ENCODE measurements around the gene TACR3.
"Not testable (repeated sequence)": the region's sequence is repeated elsewhere in the genome, so short reads cannot be mapped to it uniquely, and the experiment has no call there.

TACR3 gene

DNA sequence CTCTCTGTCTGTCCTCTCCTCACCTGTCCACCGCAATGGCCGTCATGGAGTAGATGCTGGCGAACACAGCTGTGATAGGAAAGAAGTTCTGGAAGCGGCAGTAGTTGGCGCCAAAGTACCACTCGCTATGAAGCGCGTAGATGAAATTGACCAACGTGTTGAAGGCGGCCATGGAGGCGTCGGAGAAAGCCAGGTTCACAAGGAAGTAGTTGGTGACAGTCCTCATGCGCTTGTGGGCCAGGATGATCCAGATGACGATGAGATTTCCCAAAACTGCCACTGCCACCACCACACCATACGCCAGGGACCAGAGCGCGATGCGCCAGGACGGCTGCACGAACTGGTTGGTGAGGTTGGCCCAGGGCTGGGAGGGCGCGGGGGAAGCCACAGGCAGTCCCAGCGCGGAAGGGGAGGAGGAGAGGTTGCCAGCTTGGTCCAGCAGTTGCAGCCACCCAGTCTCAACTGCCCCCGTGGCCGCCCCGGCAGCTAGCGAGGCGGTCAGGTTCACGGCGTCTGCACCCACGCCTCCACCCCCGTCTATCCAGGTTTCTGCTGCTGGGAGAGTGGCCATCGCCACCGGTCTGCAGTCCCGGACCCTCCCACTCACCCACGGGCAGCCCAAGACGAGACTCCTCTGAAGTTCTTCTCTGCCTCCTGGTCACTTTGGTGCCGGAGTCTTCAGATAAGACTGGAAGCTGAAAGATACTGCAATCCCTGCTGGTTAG, 518 bp downstream of the TACR3 start:
- H3K36me3 ChIP-seq (ENCODE audit: control insufficient read depth in 1 of 2, insufficient read depth in 2 of 2, low read depth in 1 of 2, low read length in 2 of 2), result no peaks in the 10 kb centered on the region
- no peak overlapping the region for H2BK12ac ChIP-seq (ENCODE audit: low read length in 2 of 2)
- H2BK120ac ChIP-seq (ENCODE audit: low read depth, low read length), result no peak overlapping the region
- H3K23ac ChIP-seq (ENCODE audit: low read length in 2 of 2), result no peak overlapping the region
- no peaks in the 10 kb centered on the region for H3K79me1 ChIP-seq (replicated peaks; ENCODE audit: low read length, poor library complexity, severe bottlenecking)
- H2BK15ac ChIP-seq (ENCODE audit: low read depth, poor library complexity, severe bottlenecking), result no peak overlapping the region
- H3K14ac ChIP-seq (ENCODE audit: low read length in 2 of 2), result no peak overlapping the region
- no peaks in the 10 kb centered on the region for H3K9me3 ChIP-seq (ENCODE audit: control insufficient read depth, low read length)
- no peak overlapping the region for H4K8ac ChIP-seq (ENCODE audit: low read length)
- H3K27me3 ChIP-seq (ENCODE audit: control insufficient read depth in 1 of 2, insufficient read depth in 1 of 2, low read length in 2 of 2), result peaks cover 9 to 11% of the 10 kb centered on the region in 2 experiments
- H2AFZ ChIP-seq (ENCODE audit: low read depth, low read length), result peak overlapping the region; percentile 24
- H3K18ac ChIP-seq (ENCODE audit: low read depth in 1 of 2, low read length in 2 of 2), result no peak overlapping the region
- H3K9ac ChIP-seq (ENCODE audit: low read length), result no peak overlapping the region
- H3K4me3 ChIP-seq (ENCODE audit: insufficient read depth in 1 of 2, low read depth in 1 of 2, low read length in 2 of 2), result peak overlapping the region; percentile 51 to 52
- no peak overlapping the region for H3K27ac ChIP-seq (ENCODE audit: low read length, poor library complexity, severe bottlenecking)
- H3K4me1 ChIP-seq (ENCODE audit: control insufficient read depth, insufficient read depth, low read depth, low read length), result peaks cover 11% of the 10 kb centered on the region
- no peak overlapping the region for H3K4ac ChIP-seq (ENCODE audit: low read depth in 1 of 2, low read length in 2 of 2)
- H2BK5ac ChIP-seq (ENCODE audit: low read depth, low read length, poor library complexity, severe bottlenecking), result no peak overlapping the region
- no peak overlapping the region for H4K91ac ChIP-seq (ENCODE audit: low read length)
- no peak overlapping the region for H2AK5ac ChIP-seq (ENCODE audit: low read length, severe bottlenecking)
- 50% methylated on average over 33 of the region's 39 CpGs for WGBS
- peak overlapping the region; percentile 92 for H3K4me2 ChIP-seq (ENCODE audit: low read length, poor library complexity, severe bottlenecking)
- no peak for DNase-seq

DNA sequence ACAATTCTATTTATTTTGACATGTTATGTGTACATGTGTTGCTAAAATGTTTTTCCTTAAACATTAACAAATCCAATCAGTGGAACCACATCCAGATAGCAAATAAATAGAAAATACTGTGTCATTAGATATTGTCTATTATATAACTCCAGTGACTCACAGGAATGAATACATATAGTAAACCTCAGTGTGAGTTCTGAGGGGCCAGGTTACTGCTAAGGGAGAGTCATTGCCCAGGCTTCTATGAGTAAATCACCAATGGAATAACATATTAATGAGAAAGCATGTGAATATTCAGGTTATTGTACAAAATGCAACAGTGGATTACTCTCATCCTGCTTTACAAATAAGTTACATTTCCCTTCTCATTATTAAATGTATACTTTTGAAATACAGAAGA, 27.2 kb downstream of the TACR3 start:
- Histone ChIP-seq H3K36me3 (ENCODE audit: control insufficient read depth in 1 of 2, insufficient read depth in 2 of 2, low read depth in 1 of 2, low read length in 2 of 2) (no peaks in the 10 kb centered on the region), H2BK15ac (ENCODE audit: low read depth, poor library complexity, severe bottlenecking) (no peak overlapping the region)
- no peak for DNase-seq

DNA sequence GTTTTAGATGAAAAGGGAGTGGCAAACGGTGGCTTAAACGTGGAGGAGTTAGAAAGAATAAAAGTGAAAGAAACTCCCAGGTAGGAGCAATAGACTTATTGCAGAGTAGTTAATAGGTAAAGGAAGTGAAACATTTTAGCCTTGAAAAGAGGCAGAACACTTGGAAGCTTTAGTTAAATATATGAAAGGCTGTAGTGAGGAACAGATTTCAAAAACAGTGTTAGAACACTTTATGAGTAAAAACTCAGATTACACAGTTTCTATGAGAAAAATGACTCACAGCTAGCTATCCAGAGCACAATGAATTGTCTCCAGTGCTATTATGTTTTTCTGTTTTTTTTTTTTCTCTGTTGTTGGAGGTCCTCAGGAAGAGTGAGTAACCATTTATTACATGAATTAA, 45.8 kb downstream of the TACR3 start:
- no peak overlapping the region for H2AFZ ChIP-seq (ENCODE audit: low read depth, low read length)
- no peak overlapping the region for H2AK5ac ChIP-seq (ENCODE audit: low read length, severe bottlenecking)
- H3K4ac ChIP-seq (ENCODE audit: low read depth in 1 of 2, low read length in 2 of 2), result no peak overlapping the region
- H2BK15ac ChIP-seq (ENCODE audit: low read depth, poor library complexity, severe bottlenecking), result no peak overlapping the region
- no peak overlapping the region for H4K91ac ChIP-seq (ENCODE audit: low read length)
- WGBS, result 97% methylated on average over 2 of the region's 2 CpGs
- H3K23ac ChIP-seq (ENCODE audit: low read length in 2 of 2), result no peak overlapping the region
- no peak overlapping the region for H3K14ac ChIP-seq (ENCODE audit: low read length in 2 of 2)
- H2BK120ac ChIP-seq (ENCODE audit: low read depth, low read length), result no peak overlapping the region
- H3K79me1 ChIP-seq (replicated peaks; ENCODE audit: low read length, poor library complexity, severe bottlenecking), result no peaks in the 10 kb centered on the region
- H3K4me2 ChIP-seq (ENCODE audit: low read length, poor library complexity, severe bottlenecking), result no peak overlapping the region
- H3K4me3 ChIP-seq (ENCODE audit: insufficient read depth in 1 of 2, low read depth in 1 of 2, low read length in 2 of 2), result no peak overlapping the region
- peaks cover 14% of the 10 kb centered on the region for H3K9me3 ChIP-seq (ENCODE audit: control insufficient read depth, low read length)
- no peak overlapping the region for H2BK5ac ChIP-seq (ENCODE audit: low read depth, low read length, poor library complexity, severe bottlenecking)
- no peaks in the 10 kb centered on the region for H3K36me3 ChIP-seq (ENCODE audit: control insufficient read depth in 1 of 2, insufficient read depth in 2 of 2, low read depth in 1 of 2, low read length in 2 of 2)
- H2BK12ac ChIP-seq (ENCODE audit: low read length in 2 of 2), result no peak overlapping the region
- H3K18ac ChIP-seq (ENCODE audit: low read depth in 1 of 2, low read length in 2 of 2), result no peak overlapping the region
- H3K4me1 ChIP-seq (ENCODE audit: control insufficient read depth, insufficient read depth, low read depth, low read length), result no peaks in the 10 kb centered on the region
- no peak overlapping the region for H3K27ac ChIP-seq (ENCODE audit: low read length, poor library complexity, severe bottlenecking)
- H4K8ac ChIP-seq (ENCODE audit: low read length), result no peak overlapping the region
- no peaks in the 10 kb centered on the region for H3K27me3 ChIP-seq (ENCODE audit: control insufficient read depth in 1 of 2, insufficient read depth in 1 of 2, low read length in 2 of 2)
- DNase-seq, result no peak
- H3K9ac ChIP-seq (ENCODE audit: low read length), result no peak overlapping the region

More for the DNA sequence above, 27.2 kb downstream of the TACR3 start:
- no peak overlapping the region for H2BK120ac ChIP-seq (ENCODE audit: low read depth, low read length)
- no peaks in the 10 kb centered on the region for H3K27me3 ChIP-seq (ENCODE audit: control insufficient read depth in 1 of 2, insufficient read depth in 1 of 2, low read length in 2 of 2)
- no peak overlapping the region for H4K8ac ChIP-seq (ENCODE audit: low read length)
- H2AFZ ChIP-seq (ENCODE audit: low read depth, low read length), result no peak overlapping the region
- H2BK12ac ChIP-seq (ENCODE audit: low read length in 2 of 2), result no peak overlapping the region
- no peak overlapping the region for H3K18ac ChIP-seq (ENCODE audit: low read depth in 1 of 2, low read length in 2 of 2)
- no peaks in the 10 kb centered on the region for H3K9me3 ChIP-seq (ENCODE audit: control insufficient read depth, low read length)
- no peak overlapping the region for H3K23ac ChIP-seq (ENCODE audit: low read length in 2 of 2)
- no peak overlapping the region for H4K91ac ChIP-seq (ENCODE audit: low read length)
- H3K14ac ChIP-seq (ENCODE audit: low read length in 2 of 2), result no peak overlapping the region
- no peak overlapping the region for H3K9ac ChIP-seq (ENCODE audit: low read length)
- no peak overlapping the region for H3K4me2 ChIP-seq (ENCODE audit: low read length, poor library complexity, severe bottlenecking)
- no peaks in the 10 kb centered on the region for H3K79me1 ChIP-seq (replicated peaks; ENCODE audit: low read length, poor library complexity, severe bottlenecking)
- H3K4me3 ChIP-seq (ENCODE audit: insufficient read depth in 1 of 2, low read depth in 1 of 2, low read length in 2 of 2), result no peak overlapping the region
- H2BK5ac ChIP-seq (ENCODE audit: low read depth, low read length, poor library complexity, severe bottlenecking), result no peak overlapping the region
- no peak overlapping the region for H3K27ac ChIP-seq (ENCODE audit: low read length, poor library complexity, severe bottlenecking)
- no peak overlapping the region for H3K4ac ChIP-seq (ENCODE audit: low read depth in 1 of 2, low read length in 2 of 2)
- no peak overlapping the region for H2AK5ac ChIP-seq (ENCODE audit: low read length, severe bottlenecking)
- H3K4me1 ChIP-seq (ENCODE audit: control insufficient read depth, insufficient read depth, low read depth, low read length), result no peaks in the 10 kb centered on the region

DNA sequence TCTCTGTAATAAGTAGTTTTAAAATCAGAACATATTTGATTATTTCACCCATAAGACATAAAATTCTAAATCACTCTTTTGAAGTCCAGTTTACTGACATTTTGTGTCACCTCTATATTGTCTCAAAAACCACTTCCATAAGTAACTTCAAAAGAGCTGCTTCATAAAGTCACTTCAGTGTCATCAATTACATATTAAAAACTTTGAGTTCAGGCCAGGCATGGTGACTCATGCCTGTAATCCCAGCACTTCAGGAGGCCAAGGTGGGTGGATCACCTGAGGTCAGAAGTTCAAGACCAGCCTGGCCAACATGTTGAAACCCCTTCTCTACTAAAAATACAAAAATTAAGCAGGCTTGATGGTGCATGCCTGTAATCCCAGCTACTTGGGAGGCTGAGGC, 53.0 kb downstream of the TACR3 start:
- not testable (repeated sequence) for H3K4me3 ChIP-seq (ENCODE audit: insufficient read depth in 1 of 2, low read depth in 1 of 2, low read length in 2 of 2); H3K79me1 ChIP-seq (replicated peaks; ENCODE audit: low read length, poor library complexity, severe bottlenecking); H4K8ac ChIP-seq (ENCODE audit: low read length); DNase-seq; H3K36me3 ChIP-seq (ENCODE audit: control insufficient read depth in 1 of 2, insufficient read depth in 2 of 2, low read depth in 1 of 2, low read length in 2 of 2); H3K4me2 ChIP-seq (ENCODE audit: low read length, poor library complexity, severe bottlenecking); H3K23ac ChIP-seq (ENCODE audit: low read length in 2 of 2); H3K9me3 ChIP-seq (ENCODE audit: control insufficient read depth, low read length); H2BK120ac ChIP-seq (ENCODE audit: low read depth, low read length); H3K14ac ChIP-seq (ENCODE audit: low read length in 2 of 2); H3K4ac ChIP-seq (ENCODE audit: low read depth in 1 of 2, low read length in 2 of 2); H3K18ac ChIP-seq (ENCODE audit: low read depth in 1 of 2, low read length in 2 of 2); H3K27me3 ChIP-seq (ENCODE audit: control insufficient read depth in 1 of 2, insufficient read depth in 1 of 2, low read length in 2 of 2); H3K4me1 ChIP-seq (ENCODE audit: control insufficient read depth, insufficient read depth, low read depth, low read length); H2AK5ac ChIP-seq (ENCODE audit: low read length, severe bottlenecking); H2BK12ac ChIP-seq (ENCODE audit: low read length in 2 of 2); H3K9ac ChIP-seq (ENCODE audit: low read length); H2BK15ac ChIP-seq (ENCODE audit: low read depth, poor library complexity, severe bottlenecking); H3K27ac ChIP-seq (ENCODE audit: low read length, poor library complexity, severe bottlenecking); H2BK5ac ChIP-seq (ENCODE audit: low read depth, low read length, poor library complexity, severe bottlenecking); H2AFZ ChIP-seq (ENCODE audit: low read depth, low read length); H4K91ac ChIP-seq (ENCODE audit: low read length)

Measured in mesenchymal stem cell (in vitro differentiated cells and primary cell).